GM12875 (cell line): ENCODE results near the gene CARS1.
A peak's percentile ranks its signal among the peaks of the same experiment; 100 is the strongest.

Source experiments
- H3K4me3 ChIP-seq: one replicate; pipeline ENCODE4 v1.5.1; 2011; ENCODE audit warnings: low read depth, low read length, control low read depth
- TF ChIP-seq, protein P1 (sequence below): IDR thresholded peaks from 2 replicates; pipeline ENCODE4 v1.5.1; 2011; ENCODE audit warnings: low read depth, mild to moderate bottlenecking, control low read depth, inconsistent platforms, low read length, moderate library complexity, borderline replicate concordance; ENCODE audit not compliant: insufficient read depth

The CARS1 gene

DNA sequence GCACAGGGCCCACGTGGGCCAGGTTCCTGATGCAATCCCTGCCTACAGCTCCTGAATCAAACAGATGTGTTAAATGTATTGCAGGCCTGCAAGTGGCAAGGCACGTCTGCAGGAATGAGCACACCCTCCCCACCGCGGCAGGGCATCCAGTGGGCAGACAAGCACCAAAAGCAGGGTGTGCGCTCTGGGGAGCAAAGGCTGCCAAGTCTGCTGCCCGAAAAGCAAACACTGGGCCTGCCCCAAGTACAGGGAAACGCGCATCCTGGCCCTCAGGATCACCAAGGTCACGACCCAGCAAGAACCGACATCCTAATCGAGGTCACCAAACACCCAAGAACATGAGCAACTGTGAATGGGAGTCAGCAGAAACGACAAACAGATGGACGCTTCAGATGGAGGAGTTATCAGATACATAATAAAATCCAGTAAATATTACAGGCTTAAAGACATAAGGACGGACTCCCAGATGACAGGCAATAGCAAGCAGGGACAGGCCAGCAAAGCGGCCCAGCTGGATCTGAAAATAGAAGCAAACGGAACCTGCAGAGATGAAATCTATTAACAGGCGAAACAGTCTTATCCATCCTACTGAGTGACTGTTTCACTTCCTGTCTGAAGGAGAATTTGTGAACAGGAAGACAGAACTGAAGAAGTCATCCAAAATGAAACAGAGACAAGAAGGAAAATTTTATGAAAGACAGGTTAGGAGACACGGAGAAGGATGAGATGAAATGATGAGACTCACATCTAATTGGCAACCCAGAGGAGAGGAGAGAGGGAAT, 26.7 kb downstream of the CARS1 start:
- TF ChIP-seq, protein P1, sequence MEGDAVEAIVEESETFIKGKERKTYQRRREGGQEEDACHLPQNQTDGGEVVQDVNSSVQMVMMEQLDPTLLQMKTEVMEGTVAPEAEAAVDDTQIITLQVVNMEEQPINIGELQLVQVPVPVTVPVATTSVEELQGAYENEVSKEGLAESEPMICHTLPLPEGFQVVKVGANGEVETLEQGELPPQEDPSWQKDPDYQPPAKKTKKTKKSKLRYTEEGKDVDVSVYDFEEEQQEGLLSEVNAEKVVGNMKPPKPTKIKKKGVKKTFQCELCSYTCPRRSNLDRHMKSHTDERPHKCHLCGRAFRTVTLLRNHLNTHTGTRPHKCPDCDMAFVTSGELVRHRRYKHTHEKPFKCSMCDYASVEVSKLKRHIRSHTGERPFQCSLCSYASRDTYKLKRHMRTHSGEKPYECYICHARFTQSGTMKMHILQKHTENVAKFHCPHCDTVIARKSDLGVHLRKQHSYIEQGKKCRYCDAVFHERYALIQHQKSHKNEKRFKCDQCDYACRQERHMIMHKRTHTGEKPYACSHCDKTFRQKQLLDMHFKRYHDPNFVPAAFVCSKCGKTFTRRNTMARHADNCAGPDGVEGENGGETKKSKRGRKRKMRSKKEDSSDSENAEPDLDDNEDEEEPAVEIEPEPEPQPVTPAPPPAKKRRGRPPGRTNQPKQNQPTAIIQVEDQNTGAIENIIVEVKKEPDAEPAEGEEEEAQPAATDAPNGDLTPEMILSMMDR: no peak

DNA sequence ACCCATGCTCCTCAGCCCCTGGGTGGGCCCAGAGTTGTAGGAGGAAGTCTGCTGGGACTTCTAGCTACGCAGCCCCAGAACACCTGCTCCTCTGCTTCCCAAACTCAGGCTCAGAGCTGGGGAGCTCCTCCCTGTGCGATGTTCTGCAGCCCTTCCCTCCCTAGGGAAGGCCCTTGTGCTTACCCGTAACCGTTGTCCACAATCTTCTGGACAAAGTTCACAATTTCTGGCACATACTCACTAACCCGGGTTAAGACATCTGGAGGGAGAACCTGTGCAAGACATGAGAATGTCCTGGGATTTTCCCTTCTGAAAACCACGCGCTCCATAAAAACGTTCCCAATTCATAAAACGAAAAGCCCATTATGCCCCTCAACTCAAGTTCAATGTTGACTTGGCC, 28.4 kb downstream of the CARS1 start:
- H3K4me3 ChIP-seq: no peak overlapping the region
- TF ChIP-seq, protein P1: no peak

More for the DNA sequence above, 26.7 kb downstream of the CARS1 start:
- no peak overlapping the region for H3K4me3 ChIP-seq

DNA sequence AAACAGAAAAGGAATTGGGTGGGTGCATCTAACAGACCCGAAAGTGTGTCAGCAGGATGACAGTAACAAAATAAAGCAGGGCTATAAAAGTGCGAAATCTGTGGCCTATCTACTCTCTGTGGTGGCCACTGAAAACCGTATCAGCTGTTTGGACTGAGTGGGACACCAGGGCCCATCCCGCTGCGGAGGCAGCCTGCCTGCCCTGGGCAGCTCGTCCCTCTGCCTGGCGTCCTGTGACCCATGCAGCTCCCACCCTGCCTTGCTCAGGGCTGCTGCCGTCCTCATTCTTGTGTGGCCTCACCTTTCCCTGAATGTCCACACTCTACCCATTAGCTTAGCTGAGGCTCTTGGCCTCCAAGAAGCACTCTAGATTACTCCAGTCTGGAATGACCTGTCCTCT, 30.4 kb downstream of the CARS1 start:
- H3K4me3 ChIP-seq: no peak overlapping the region
- TF ChIP-seq, protein P1: no peak

DNA sequence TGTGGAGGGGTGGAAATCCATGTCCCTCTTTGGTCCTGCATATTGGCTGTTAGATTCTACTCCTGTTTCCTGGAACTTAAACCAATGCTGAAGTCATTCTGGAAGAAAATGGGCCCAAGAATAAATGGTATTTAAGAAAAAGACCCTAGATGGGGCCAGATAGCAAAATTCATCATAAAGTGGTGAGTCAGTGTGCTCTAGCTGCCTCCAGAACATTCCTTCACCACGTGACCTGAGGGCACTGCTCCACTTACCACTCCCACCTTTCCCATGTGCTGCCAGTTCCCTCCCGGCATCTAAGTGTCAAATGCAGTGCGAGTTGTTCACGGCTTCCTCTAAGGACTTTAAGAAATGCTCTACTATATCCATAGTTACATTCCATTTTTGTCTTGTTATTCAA, 34.2 kb downstream of the CARS1 start:
- TF ChIP-seq, protein P1: no peak
- H3K4me3 ChIP-seq: no peak overlapping the region

DNA sequence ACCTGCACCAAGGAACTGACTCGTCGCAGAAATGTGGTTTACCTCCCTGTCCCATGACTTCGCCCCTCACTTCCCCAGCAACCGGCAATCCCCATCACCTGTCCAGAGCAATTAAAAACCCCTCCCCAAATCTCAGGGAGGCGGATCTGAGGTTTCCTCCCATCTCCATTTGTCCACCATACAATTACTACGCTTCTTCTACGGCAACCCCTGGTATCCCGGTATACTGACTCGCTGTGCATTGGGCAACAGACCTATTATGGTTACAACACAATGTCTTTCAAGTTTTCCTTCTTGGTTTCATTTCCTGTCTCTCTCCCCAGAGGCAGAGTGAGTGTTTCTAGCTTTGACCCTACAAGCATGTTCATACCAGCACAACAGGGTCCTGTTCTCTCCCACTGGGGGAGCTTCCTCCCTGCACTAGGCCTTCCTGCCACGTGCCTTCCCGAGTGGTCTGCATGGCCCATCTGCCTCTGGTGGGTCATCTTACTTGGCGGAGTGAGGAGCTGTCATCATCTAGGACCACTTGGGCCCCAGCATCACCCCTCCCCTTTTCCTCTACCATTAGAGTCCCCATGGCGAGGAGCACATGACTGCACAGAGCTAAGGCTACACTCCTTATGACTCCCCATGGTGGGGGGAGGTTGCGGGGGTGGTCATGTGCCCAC, 34.8 kb downstream of the CARS1 start:
- H3K4me3 ChIP-seq: no peak overlapping the region
- TF ChIP-seq, protein P1: no peak

DNA sequence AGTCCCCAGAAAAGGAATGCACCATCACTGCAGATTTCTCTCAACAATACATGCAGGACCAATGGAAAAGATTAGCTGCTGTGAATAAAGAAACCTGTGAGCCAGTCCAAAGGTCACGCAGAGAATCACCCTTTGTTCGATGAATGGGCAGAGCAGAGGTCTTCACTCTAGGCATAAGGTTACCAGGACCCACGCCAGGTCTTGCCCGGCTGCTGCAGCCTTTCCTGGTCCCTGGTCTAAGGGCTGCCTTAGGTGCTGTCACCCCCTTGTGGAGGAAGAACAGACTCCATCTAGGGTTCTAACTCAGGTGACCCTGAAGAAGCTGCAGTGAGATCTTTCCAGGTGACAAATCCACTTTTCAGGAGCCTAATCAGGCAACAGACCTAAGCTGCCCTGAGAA, 36.1 kb downstream of the CARS1 start:
- H3K4me3 ChIP-seq: no peak overlapping the region
- TF ChIP-seq, protein P1: peak; percentile 59

DNA sequence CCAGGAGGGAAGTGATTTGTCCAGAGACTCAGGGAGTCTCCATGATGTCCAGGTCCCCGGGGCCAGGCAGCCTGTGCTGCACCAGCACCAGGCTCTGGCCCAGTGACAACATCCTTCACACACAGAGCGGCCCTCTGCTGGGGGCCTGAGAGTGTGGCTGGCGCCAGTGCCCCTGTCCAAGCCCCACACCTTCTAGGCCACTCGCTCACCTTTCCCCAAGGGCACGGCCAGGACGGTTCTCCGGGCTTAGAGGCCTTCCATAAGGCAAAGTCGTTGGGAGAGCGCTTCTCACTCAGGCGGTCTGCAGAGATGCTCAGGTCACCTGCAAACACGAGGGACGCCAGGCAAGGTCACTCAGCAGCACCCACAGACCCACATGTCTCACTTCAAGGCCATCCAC, 37.2 kb downstream of the CARS1 start:
- TF ChIP-seq, protein P1: no peak
- no peak overlapping the region for H3K4me3 ChIP-seq
